HG03342 (cell line): ENCODE data around the gene ABHD1.

Experiments used
- ATAC-seq: cut with Tn5 transposase; IDR thresholded peaks from one replicate; pipeline ENCODE4 v1.9.1; 2021; ENCODE audit warnings: mild to moderate bottlenecking, moderate library complexity; ENCODE audit not compliant: unreplicated experiment

Gene ABHD1

GRCh38 chr2:27086724-27087593, 36.7 kb upstream of the ABHD1 start, which contains the start of gene KHK:
Gene KHK (plus strand): TSS chr2:27086772. CDS start chr2:27087260, 488 bp downstream.
- ATAC-seq, result no peak

- no peak for ATAC-seq
These were observed 35.7 kb upstream of the ABHD1 start for GRCh38 chr2:27087823-27088410.

GRCh38 chr2:27088634-27089033, 35.0 kb upstream of the ABHD1 start:
- no peak for ATAC-seq

GRCh38 chr2:27089111-27089954, 34.3 kb upstream of the ABHD1 start:
- ATAC-seq, result no peak

GRCh38 chr2:27091746-27092695, 31.6 kb upstream of the ABHD1 start:
- no peak for ATAC-seq

GRCh38 chr2:27092696-27093429, 30.8 kb upstream of the ABHD1 start:
- ATAC-seq, result no peak

- no peak for ATAC-seq
These were observed 29.9 kb upstream of the ABHD1 start for GRCh38 chr2:27093430-27094352.

- ATAC-seq, result no peak
These were observed 29.1 kb upstream of the ABHD1 start for GRCh38 chr2:27094353-27094984.

GRCh38 chr2:27095427-27095744, 28.2 kb upstream of the ABHD1 start:
- ATAC-seq, result no peak

GRCh38 chr2:27095745-27096651, 27.6 kb upstream of the ABHD1 start:
- peak; percentile 62 for ATAC-seq

- no peak for ATAC-seq
These were observed 26.8 kb upstream of the ABHD1 start for GRCh38 chr2:27096748-27097297.

GRCh38 chr2:27097341-27097740, 26.3 kb upstream of the ABHD1 start:
- no peak for ATAC-seq

- ATAC-seq, result no peak
These were observed 24.2 kb upstream of the ABHD1 start for GRCh38 chr2:27099334-27099955.

- ATAC-seq, result no peak
These were observed 23.6 kb upstream of the ABHD1 start for GRCh38 chr2:27100036-27100435.

- no peak for ATAC-seq
These were observed 21.3 kb upstream of the ABHD1 start for GRCh38 chr2:27102329-27102728.

GRCh38 chr2:27105981-27106380, 17.6 kb upstream of the ABHD1 start:
- ATAC-seq, result no peak
